Esophagus muscularis mucosa (tissue), 4 donors: ENCODE measurements around the gene IQCC. TPM values are rescaled to one million over a fixed set of nuclear protein-coding genes. Genes with fewer than 3 reads are reported as not detected.
A peak's percentile ranks its signal among the peaks of the same experiment; 100 is the strongest.

Experiments used
- DNase-seq: peaks from one replicate; pipeline ENCODE4 v3.0.0-alpha.2; 2017; ENCODE audit errors: extremely low spot score
- H3K27ac ChIP-seq, 4 donors: fragments of 200-600 bp; sonication (generic); replicated peaks in 1 of 4; 1 replicate in 3 of 4; 2 replicates in 1 of 4; pipeline ENCODE4 v1.5.1; 2016 to 2019; ENCODE audit warnings: mild to moderate bottlenecking in 1 of 4
- H3K27me3 ChIP-seq, 4 donors: fragments of 200-600 bp; sonication (generic); one replicate each; pipeline versions ENCODE4 v1.5.1 to v1.6.0; 2016 to 2019
- H3K36me3 ChIP-seq, 4 donors: fragments of 200-600 bp; sonication (generic); one replicate each; pipeline ENCODE4 v1.5.1; 2016 to 2019
- H3K4me1 ChIP-seq, 4 donors: fragments of 200-600 bp; sonication (generic); one replicate each; pipeline ENCODE4 v1.5.1; 2016 to 2019
- H3K4me3 ChIP-seq, 4 donors: fragments of 200-600 bp; sonication (generic); 1 replicate in 2 of 4; 2 replicates in 2 of 4; pipeline ENCODE4 v1.5.1; 2016 to 2019; ENCODE audit warnings: mild to moderate bottlenecking in 4 of 4, moderate library complexity in 1 of 4
- H3K9me3 ChIP-seq, 4 donors: fragments of 200-600 bp; sonication (generic); 1 replicate in 3 of 4; 2 replicates in 1 of 4; pipeline ENCODE4 v1.5.1; 2016 to 2019
- CTCF ChIP-seq, 3 experiments: fragments of 200-600 bp in 2 of 3; fragments of 450-650 bp in 1 of 3; sonication (generic) in 2 of 3; IDR thresholded peaks; one replicate each; pipeline ENCODE4 v1.5.1; 2017 to 2019; ENCODE audit warnings: antibody characterized with exemption in 3 of 3, mild to moderate bottlenecking in 2 of 3, moderate library complexity in 1 of 3
- EP300 ChIP-seq: sonication (generic); formaldehyde crosslinking; IDR thresholded peaks from one replicate; pipeline ENCODE4 v1.6.1; 2017; ENCODE audit warnings: antibody characterized with exemption
- POLR2A ChIP-seq: fragments of 450-650 bp; IDR thresholded peaks from one replicate; pipeline ENCODE4 v1.6.1; 2017; ENCODE audit warnings: antibody characterized with exemption, moderate library complexity, mild to moderate bottlenecking, low read depth
- POLR2AphosphoS5 ChIP-seq, 2 donors: sonication (generic); formaldehyde crosslinking; IDR thresholded peaks; one replicate each; pipeline ENCODE4 v1.6.1; 2017; ENCODE audit warnings: antibody characterized with exemption in 2 of 2
- WGBS: methylation state at CpG from one replicate; pipeline ENCODE4 v1.1.5; 2018; 5-methylcytosine and 5-hydroxymethylcytosine counted together
- intact Hi-C: fragments of 100-400 bp; cut with DNase I; formaldehyde crosslinking; loops from one replicate; pipeline ENCODE4 v1.15.1; 2023
- total RNA-seq, 4 donors: library from RNA; depleted of rRNA; stranded (reverse); fragments of >200 nt; gene quantifications; one replicate each; pipeline versions ENCODE4 v1.1.0 to v1.2.1, GENCODE V29; 2016

The IQCC gene
- total RNA-seq, 4 donors from 2014 or later: 0.66 to 2.1 (median 1.1) TPM

- Histone ChIP-seq H3K4me1 (peaks cover 36 to 47% (median 39%) of the 10 kb centered on the region in 4 donors), H3K4me3 (peak within 1 kb of the TSS; percentile 66 to 73 (median 68)), H3K9me3 (no peaks in the 10 kb centered on the region), H3K27me3 (no peaks in the 10 kb centered on the region), H3K27ac (peak within 1 kb of the TSS; percentile 84 to 90 (median 88)), H3K36me3 (peaks cover 16 to 31% (median 28%) of the 10 kb centered on the region in 4 donors)
- no peak for TF ChIP-seq CTCF (IDR thresholded peaks at IDR 0.05)
- peak; percentile 54 to 62 for TF ChIP-seq POLR2AphosphoS5 (IDR thresholded peaks at IDR 0.05)
- DNase-seq: no peak
- intact Hi-C loops: no loop called here
- under 1% methylated on average over 10 of the region's 34 CpGs for WGBS
Observed at GRCh38 chr1:32200226-32201010, 5.1 kb upstream of the IQCC start, which contains the start of gene CCDC28B. CCDC28B (plus strand) TSS chr1:32200595; CDS start chr1:32201936, 1,341 bp downstream.

GRCh38 chr1:32201011-32201855 is 4.2 kb upstream of the IQCC start:
- 5% methylated on average over 21 of the region's 26 CpGs for WGBS
- TF ChIP-seq CTCF (IDR thresholded peaks at IDR 0.05): no peak
- peak in 1 of 2 donors; percentile 17 for TF ChIP-seq POLR2AphosphoS5 (IDR thresholded peaks at IDR 0.05)
- Histone ChIP-seq H3K4me3 (peak overlapping the region; percentile 66 to 73 (median 68)), H3K4me1 (peaks cover 39 to 54% (median 44%) of the 10 kb centered on the region in 4 donors), H3K27me3 (no peaks in the 10 kb centered on the region), H3K9me3 (no peaks in the 10 kb centered on the region), H3K36me3 (peaks cover 8 to 23% (median 19%) of the 10 kb centered on the region in 4 donors), H3K27ac (peak overlapping the region; percentile 84 to 90 (median 88))
- peak; percentile 95 for DNase-seq
- intact Hi-C loops: no loop called here

GRCh38 chr1:32204943-32205361 is 519 bp upstream of the IQCC start:
- Histone ChIP-seq H3K4me1 (peaks cover 28 to 45% (median 42%) of the 10 kb centered on the region in 4 donors), H3K4me3 (peak overlapping the region; percentile 60 to 69 (median 66)), H3K27ac (peak overlapping the region; percentile 42 to 72 (median 57)), H3K27me3 (no peaks in the 10 kb centered on the region), H3K9me3 (no peaks in the 10 kb centered on the region), H3K36me3 (no peaks in the 10 kb centered on the region)
- WGBS: 23% methylated on average over 17 of the region's 26 CpGs
- intact Hi-C loops: no loop called here
- TF ChIP-seq POLR2AphosphoS5 (IDR thresholded peaks at IDR 0.05) (no peak), CTCF (IDR thresholded peaks at IDR 0.05) (no peak), EP300 (no peak)
- no peak for DNase-seq

- no peaks in the 10 kb centered on the region for H3K9me3 ChIP-seq
- intact Hi-C loops: no loop called here
- H3K36me3 ChIP-seq: peaks cover 0 to 9% (median 0%) of the 10 kb centered on the region in 4 donors
- peaks cover 13 to 27% (median 23%) of the 10 kb centered on the region in 4 donors for H3K4me1 ChIP-seq
- H3K27me3 ChIP-seq: no peaks in the 10 kb centered on the region
- 89% methylated on average over 5 of the region's 6 CpGs for WGBS
- H3K27ac ChIP-seq: no peak overlapping the region
- TF ChIP-seq POLR2A (no peak), CTCF (IDR thresholded peaks at IDR 0.05) (no peak), POLR2AphosphoS5 (IDR thresholded peaks at IDR 0.05) (no peak), EP300 (no peak)
- DNase-seq: no peak
- H3K4me3 ChIP-seq: no peak overlapping the region
Observed at GRCh38 chr1:32208469-32208868, 3.0 kb downstream of the IQCC start.
